HepG2 (cell line): Measurements from ENCODE around the gene SLC25A43. TPM values are rescaled to one million over a fixed set of nuclear protein-coding genes. Genes with fewer than 3 reads are reported as not detected.
"Not testable (repeated sequence)": the region's sequence is repeated elsewhere in the genome, so short reads cannot be mapped to it uniquely, and the experiment has no call there.

Experiments
- ATAC-seq: fragments of 200-7000 bp; cut with Tn5 transposase; 3 replicates; pipeline ENCODE4 v1.9.1; 2020; ENCODE audit warnings: mild to moderate bottlenecking, moderate library complexity
- BruUV-seq: library from RNA; stranded (reverse); fragments of 400-500 nt; replicated peaks from 2 replicates; lab custom pipeline; 2021; lab: Mats Ljungman, UMichigan
- CTCF ChIA-PET: fragments of 300-600 bp; formaldehyde crosslinking; extraction: SDS; loops from one replicate; lab custom pipeline; 2021; ENCODE audit warnings: low total read pairs, inconsistent platforms, low intra/inter-chr PET ratio; lab: Yijun Ruan, JAX
- POLR2A ChIA-PET: fragments of 350-600 bp; sonication (Branson Sonifier 250); formaldehyde crosslinking; loops from one replicate; lab custom pipeline; 2020; ENCODE audit warnings: antibody characterized with exemption, inconsistent platforms; lab: Yijun Ruan, JAX
- DNase-seq: peaks from one replicate; pipeline ENCODE4 v3.0.0-alpha.2; 2015; ENCODE audit warnings: low spot score
- FAIRE-seq: peaks from 3 replicates; lab custom pipeline; 2011; peaks lifted over from hg19 to GRCh38; lab: Jason Lieb, UNC
- H2AFZ ChIP-seq: one replicate; pipeline ENCODE4 v1.6.1; 2011; ENCODE audit warnings: low read length, inconsistent platforms
- H3K27ac ChIP-seq: fragments of 300-600 bp; 3 replicates; pipeline ENCODE4 v1.8.0; 2011; ENCODE audit warnings: mixed run types, mild to moderate bottlenecking, mixed read lengths, low read length, inconsistent platforms; ENCODE audit not compliant: insufficient read depth; ENCODE audit errors: extremely low read length
- H3K27me3 ChIP-seq, 2 experiments: fragments of 200-600 bp in 1 of 2; 2 replicates in 1 of 2; 3 replicates in 1 of 2; pipeline versions ENCODE4 v1.6.0 to v1.8.0; 2011; ENCODE audit warnings: low read length in 2 of 2, mild to moderate bottlenecking in 2 of 2, moderate library complexity in 2 of 2, inconsistent platforms in 1 of 2; ENCODE audit not compliant: insufficient read depth in 2 of 2, control insufficient read depth in 1 of 2
- H3K36me3 ChIP-seq, 2 experiments: fragments of 200-600 bp in 1 of 2; replicated peaks in 1 of 2; 2 replicates in 1 of 2; 3 replicates in 1 of 2; pipeline versions ENCODE4 v1.5.1 to v1.8.0; 2011; ENCODE audit warnings: low read length in 2 of 2, inconsistent platforms in 1 of 2; ENCODE audit not compliant: insufficient read depth in 2 of 2, control insufficient read depth in 1 of 2
- H3K4me1 ChIP-seq: 2 replicates; pipeline ENCODE4 v1.5.1; 2012; ENCODE audit warnings: low read length, inconsistent platforms; ENCODE audit not compliant: insufficient read depth
- H3K4me2 ChIP-seq: 2 replicates; pipeline ENCODE4 v1.6.0; 2011; ENCODE audit warnings: low read depth, low read length, inconsistent platforms
- H3K4me3 ChIP-seq, 3 experiments: fragments of 200-600 bp in 1 of 3; sonication (generic), shearing (Covaris generic) in 1 of 3; replicated peaks in 1 of 3; 2 replicates each; pipeline ENCODE4 v1.5.1; 2011 to 2016; ENCODE audit warnings: low read length in 3 of 3, inconsistent platforms in 2 of 3, low read depth in 2 of 3, mild to moderate bottlenecking in 2 of 3, control low read depth in 1 of 3, mixed read lengths in 1 of 3; ENCODE audit not compliant: insufficient read depth in 1 of 3
- H3K79me2 ChIP-seq: one replicate; pipeline ENCODE4 v1.6.1; 2011; ENCODE audit warnings: low read length, inconsistent platforms; ENCODE audit not compliant: insufficient read depth
- H3K9ac ChIP-seq: 2 replicates; pipeline ENCODE4 v1.6.0; 2011; ENCODE audit warnings: mild to moderate bottlenecking, low read depth, low read length, inconsistent platforms; ENCODE audit not compliant: insufficient read depth
- H3K9me3 ChIP-seq: 2 replicates; pipeline ENCODE4 v1.5.1; 2012; ENCODE audit warnings: mild to moderate bottlenecking, low read length
- H4K20me1 ChIP-seq: 2 replicates; pipeline ENCODE4 v1.6.0; 2011; ENCODE audit warnings: inconsistent platforms, mild to moderate bottlenecking, low read length, moderate library complexity; ENCODE audit not compliant: insufficient read depth
- NFYB ChIP-seq: sonication (generic); formaldehyde crosslinking; IDR thresholded peaks from 2 replicates; pipeline ENCODE4 v1.4.0; 2020; ENCODE audit warnings: missing genetic modification reagents
- NFYC ChIP-seq: IDR thresholded peaks from 2 replicates; pipeline ENCODE4 v1.6.1; 2016; ENCODE audit warnings: missing genetic modification reagents, missing compliant biosample characterization
- POLR2A ChIP-seq, 2 experiments: IDR thresholded peaks; 2 replicates each; pipeline ENCODE4 v1.6.1; 2011; ENCODE audit warnings: low read depth in 2 of 2, low read length in 2 of 2, mild to moderate bottlenecking in 1 of 2, moderate library complexity in 1 of 2; ENCODE audit not compliant: insufficient read depth in 1 of 2
- WGBS: methylation state at CpG from one replicate; pipeline ENCODE4 v1.1.6; 2017; ENCODE audit warnings: low lambda C conversion rate; 5-methylcytosine and 5-hydroxymethylcytosine counted together
- in situ Hi-C: cut with HindIII; loops from 2 replicates; pipeline ENCODE4 v1.10.0; 2017; ENCODE audit warnings: low pct_unique_long_range_greater_than_20kb; ENCODE audit not compliant: extremely low pct_ligation_motif_present
- intact Hi-C: fragments of 100-400 bp; cut with micrococcal nuclease; formaldehyde crosslinking; loops from one replicate; pipeline ENCODE4 v1.10.0; 2022; ENCODE audit not compliant: unreplicated experiment
- polyA plus RNA-seq, 8 experiments: library from polyadenylated mRNA; depleted of rRNA in 3 of 8; stranded (reverse) in 7 of 8; unstranded in 1 of 8; fragments of >200 nt; fragmentation: Illumina TruSeq in 4 of 8; extraction: Trizol in 4 of 8; gene quantifications; 2 replicates each; pipeline versions ENCODE4 v1.2.1 to v1.2.3, GENCODE V29; 2011 to 2016; ENCODE audit warnings: low read depth in 4 of 8, missing spikeins in 1 of 8, mixed read lengths in 1 of 8; ENCODE audit not compliant: insufficient read depth in 1 of 8
- total RNA-seq, 5 experiments: library from RNA; depleted of rRNA; stranded (reverse); fragments of >200 nt; fragmentation: Illumina TruSeq; extraction: Trizol; gene quantifications; 2 replicates each; pipeline ENCODE4 v1.2.3, GENCODE V29; 2016; ENCODE audit warnings: low read depth in 1 of 5

SLC25A43 gene
- total and polyA plus RNA-seq, 2 of the 13 experiments (the other 11 are each of a cell fraction or from before 2014, with no cell fraction given) = 5.8 to 13.2 TPM

DNA sequence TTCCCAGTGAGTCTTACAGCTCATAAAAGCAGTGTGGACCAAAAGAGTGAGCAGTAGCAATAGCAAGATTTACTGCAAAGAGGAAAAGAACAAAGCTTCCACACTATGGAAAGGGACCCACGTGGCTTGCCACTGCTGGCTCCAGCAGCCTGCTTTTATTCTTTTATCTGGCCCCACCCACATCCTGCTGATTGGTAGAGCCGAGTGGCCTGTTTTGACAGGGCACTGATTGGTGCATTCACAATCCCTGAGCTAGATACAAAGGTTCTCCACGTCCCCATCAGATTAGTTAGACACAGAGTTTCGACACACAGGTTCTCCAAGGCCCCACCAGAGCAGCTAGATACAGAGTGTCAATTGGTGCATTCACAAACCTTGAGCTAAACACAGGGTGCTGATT, 12.5 kb upstream of the SLC25A43 start:
- POLR2A ChIA-PET, H3K4me3 ChIP-seq, DNase-seq, H4K20me1 ChIP-seq, H3K4me2 ChIP-seq, H3K27me3 ChIP-seq, H3K36me3 ChIP-seq, in situ Hi-C loops, CTCF ChIA-PET, intact Hi-C loops, H3K79me2 ChIP-seq, ATAC-seq, H3K9ac ChIP-seq, H2AFZ ChIP-seq, BruUV-seq, FAIRE-seq, H3K27ac ChIP-seq, H3K9me3 ChIP-seq: not testable (repeated sequence)
- 50% methylated on average over 1 of the region's 4 CpGs for WGBS
- H3K4me1 ChIP-seq = peaks cover 25% of the 10 kb centered on the region
- TF ChIP-seq POLR2A (IDR thresholded peaks at IDR 0.05; ENCODE audit: insufficient read depth in 1 of 2, low read depth in 2 of 2, low read length in 2 of 2) (peak in 1 of 2 experiments; percentile 33; a peak in 1 of 4 replicates), NFYB (CRISPR knock-in tag) (peak; percentile 66), NFYC (CRISPR knock-in tag) (peak; percentile 57; the same call in 1 of the 2 replicates)

- H3K9me3 ChIP-seq, CTCF ChIA-PET, H3K79me2 ChIP-seq, H3K4me2 ChIP-seq, H3K4me3 ChIP-seq, H4K20me1 ChIP-seq, intact Hi-C loops, H3K36me3 ChIP-seq, POLR2A ChIA-PET, in situ Hi-C loops, H2AFZ ChIP-seq, H3K27ac ChIP-seq, BruUV-seq, ATAC-seq, DNase-seq, H3K9ac ChIP-seq, FAIRE-seq, H3K27me3 ChIP-seq: not testable (repeated sequence)
- H3K4me1 ChIP-seq = peaks cover 25% of the 10 kb centered on the region
- WGBS = no CpG with 5 or more reads among the region's 20 CpGs
Observed at GRCh38 chrX:119387426-119387825, 11.7 kb upstream of the SLC25A43 start.
